ENCODE data around the gene KTN1.

Gene KTN1

DNA sequence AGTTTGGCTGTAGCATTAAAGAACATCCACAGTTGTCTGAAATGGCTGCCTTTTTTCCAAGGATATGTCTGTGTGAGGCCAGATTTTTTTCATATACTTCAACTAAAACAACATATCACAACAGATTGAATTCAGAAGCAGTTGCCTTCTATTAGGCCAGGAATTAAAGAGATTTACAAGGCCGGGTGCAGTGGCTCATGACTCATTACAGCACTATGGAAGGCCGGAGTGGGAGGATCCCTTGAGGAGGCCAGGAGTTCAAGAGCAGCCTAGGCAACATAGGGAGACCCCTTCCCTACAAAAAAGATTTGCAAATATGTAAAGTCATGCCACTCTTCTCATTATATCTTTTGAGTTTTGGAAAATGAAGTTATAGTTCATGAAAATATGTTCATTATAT is 108.6 kb downstream of the KTN1 start:
- no peak for DNase-seq

DNA sequence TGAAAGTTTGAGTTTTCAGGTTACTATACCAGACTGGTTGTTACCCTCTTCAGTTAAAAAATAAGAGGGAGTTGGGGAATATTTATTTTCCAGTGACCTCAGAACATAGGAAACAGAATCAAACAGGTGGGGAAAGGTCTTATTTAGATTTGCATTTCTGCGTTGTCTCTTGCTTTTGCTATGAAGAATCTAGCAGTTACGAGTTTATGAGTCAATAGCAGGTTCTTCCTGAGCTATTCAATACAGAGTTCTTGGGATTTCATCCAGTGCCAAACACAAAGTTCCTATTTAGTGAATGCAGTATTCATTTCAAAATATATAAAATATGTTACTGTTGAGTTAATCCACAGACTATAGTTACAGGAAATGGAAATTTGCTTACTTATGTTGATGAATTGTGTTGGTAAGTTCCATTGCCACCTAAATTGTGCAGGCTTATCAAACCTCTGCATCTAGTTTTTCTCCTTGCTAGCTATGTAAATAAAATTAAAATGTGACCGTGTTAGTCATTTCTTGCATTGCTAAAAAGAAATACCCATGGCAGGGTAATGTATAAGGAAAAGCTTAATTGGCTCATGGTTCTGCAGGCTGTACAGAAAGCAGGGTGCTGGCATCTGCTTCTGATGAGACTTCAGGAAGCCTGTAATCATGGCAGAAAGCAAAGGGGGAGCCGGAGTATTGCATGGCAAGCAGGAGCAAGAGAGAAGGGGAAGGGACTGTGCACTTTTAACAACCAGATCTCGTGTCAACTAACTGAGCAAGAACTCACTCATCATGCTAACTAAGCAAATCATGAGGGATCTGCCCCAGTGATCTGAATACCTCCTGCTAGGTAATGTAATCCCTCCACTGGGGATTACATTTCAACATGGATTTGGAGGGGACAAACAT is 110.2 kb downstream of the KTN1 start:
- no peak for DNase-seq

DNA sequence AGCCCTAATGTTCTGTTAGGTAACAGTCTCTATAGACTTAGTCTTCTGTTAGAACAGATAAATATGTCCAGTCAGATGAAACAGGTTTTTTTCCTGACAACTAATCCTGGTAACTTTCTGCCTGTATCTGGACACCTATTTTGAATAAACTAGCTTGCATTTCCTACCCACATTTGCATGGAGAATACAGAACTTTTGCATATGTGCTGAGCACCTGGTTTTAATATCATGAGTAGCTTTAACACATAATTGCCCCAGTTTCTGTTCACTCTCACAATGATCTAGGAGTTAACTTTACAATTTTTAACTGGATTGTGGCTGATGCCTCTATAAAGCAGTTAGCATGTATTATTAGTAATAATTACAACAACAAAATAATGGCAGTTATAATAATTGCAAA is 111.7 kb downstream of the KTN1 start:
- no peak for DNase-seq

DNA sequence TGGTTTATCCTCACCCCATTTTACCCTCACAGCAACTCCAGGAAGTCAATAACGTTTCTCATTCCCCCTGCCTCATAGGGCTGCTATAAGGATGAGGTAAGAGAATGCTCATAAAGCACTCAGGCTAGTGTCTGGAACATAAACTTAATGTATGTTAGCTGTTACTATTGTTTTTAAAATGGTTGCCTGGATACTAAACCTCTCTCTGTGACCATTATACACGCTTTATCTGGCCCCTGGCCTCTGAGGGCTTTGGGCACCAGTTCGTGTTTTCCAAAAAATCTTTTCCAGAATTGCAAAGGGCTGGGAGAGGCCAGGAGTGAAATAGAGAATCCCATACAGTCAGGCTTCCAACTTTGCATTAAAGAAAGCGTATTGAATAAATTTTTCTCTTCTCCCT is 113.9 kb downstream of the KTN1 start:
- no peak for DNase-seq

DNA sequence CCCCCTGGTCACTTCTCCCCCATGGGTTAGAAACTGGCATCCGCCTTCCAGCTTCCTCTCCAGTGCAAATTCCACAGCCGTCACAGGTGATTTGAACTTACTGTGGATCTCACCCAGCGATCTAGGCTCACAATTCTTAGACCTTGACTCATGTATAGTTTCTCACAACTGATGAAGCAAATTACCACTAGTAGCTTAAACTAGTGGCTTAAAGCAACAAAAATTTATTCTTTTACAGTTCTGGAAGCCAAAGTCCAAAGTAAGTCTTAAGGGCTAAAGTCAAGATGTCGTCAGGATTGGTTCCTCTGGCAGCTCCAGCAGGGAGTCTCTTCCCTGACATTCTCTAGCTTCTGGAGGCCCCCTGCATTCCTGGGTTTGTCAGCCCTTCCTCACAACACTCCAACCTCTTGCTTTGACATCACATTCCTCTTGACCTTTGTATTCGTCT is 117.4 kb downstream of the KTN1 start:
- no peak for DNase-seq

DNA sequence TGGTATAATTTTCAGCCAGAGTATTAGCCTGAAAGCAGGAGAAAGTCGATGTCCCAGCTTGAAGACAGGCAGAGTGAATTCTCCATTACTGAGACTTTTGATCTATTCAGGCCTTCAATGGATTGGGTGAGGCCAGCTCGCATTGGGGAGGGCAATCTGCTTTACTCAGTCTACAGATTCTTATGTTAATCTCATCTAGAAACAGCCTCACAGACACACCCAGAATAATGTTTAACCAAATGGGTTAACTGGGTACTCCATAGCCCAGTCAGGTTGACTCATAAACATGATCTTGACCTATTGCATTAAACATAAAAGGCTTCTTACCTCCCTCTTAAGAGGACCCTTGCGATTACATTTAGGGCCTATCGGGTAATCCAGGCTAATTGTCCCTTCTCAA is 118.0 kb downstream of the KTN1 start:
- DNase-seq: no peak

DNA sequence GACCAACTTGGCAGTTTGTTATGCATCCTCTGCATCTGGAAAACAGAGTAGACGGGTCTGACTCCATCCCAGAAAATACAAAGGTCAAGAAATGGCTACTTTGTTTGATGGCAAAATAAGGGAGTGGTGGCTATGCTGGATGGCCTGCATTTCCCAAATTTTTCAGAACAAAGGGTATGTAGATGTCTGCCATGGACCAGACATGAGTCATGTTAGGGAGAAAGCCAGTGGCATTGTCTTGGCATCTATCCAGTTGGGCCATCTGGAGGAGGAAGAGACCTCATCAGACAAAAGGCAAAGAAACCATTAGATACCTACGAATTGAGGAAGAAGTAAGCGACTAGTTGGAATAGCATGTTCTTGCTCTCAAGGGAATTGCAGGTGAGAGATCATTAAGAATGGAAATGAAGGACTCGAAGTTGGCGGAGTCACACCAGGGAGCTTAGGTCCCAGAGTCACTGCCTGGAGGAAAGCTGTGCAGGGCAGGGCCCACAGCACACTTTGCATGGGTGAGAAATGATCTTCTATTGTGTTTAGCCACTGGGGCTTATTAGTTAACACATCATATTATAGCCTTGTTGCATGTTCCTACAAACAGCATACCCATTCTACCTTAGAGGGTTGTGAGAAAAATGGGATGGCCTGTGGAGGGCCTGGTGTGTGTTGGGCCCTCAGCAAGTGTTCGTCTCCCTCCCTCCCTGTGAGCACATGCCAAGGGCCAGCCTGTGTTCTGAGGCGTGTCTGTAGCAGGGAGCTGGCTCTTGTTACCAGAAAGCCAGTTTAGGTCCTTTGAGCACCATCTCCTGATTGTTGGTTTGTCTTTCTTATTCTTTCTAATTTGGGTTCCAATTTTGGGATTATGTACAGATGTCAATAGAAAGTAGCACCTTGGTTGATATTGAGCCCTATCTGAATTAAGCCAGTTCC is 119.4 kb downstream of the KTN1 start:
- DNase-seq: peak; percentile 37

DNA sequence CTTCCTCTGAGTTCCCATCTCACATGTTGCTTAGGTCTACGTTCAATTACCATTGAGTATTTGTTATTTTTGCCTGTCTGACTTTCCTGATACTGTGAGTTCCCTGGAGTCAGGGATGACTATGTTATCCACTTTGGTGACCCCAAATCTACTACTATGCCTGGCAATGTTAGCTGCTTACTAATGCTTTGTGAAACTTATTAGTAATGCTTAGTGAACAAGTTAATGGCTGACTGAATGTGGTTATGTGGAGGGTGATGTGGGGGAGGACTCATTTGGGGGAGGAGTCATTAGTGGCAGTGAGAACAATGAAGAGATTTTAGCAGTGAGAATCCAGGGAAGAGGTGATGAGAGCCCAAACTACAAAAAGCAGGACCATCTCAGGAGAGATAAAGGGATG is 121.6 kb downstream of the KTN1 start:
- DNase-seq: no peak

DNA sequence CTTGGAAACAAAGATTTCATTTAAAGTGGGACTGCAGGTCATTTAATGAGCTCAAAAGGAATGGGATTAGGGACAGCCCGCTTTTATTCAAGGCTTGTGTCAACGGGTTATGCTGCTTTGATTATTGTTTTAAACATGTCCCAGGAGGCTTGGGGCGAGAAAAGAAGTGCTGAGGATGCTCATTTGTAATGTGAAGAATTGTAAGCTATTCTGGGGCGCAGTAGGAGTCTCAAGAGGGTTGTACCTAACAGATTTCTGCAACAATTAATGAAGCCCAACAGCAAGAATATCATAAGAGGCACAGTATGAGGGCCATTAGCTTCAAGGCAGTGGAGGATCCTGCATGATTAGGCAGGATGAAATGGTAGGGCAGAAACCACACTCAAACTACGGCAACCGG is 122.5 kb downstream of the KTN1 start:
- no peak for DNase-seq

DNA sequence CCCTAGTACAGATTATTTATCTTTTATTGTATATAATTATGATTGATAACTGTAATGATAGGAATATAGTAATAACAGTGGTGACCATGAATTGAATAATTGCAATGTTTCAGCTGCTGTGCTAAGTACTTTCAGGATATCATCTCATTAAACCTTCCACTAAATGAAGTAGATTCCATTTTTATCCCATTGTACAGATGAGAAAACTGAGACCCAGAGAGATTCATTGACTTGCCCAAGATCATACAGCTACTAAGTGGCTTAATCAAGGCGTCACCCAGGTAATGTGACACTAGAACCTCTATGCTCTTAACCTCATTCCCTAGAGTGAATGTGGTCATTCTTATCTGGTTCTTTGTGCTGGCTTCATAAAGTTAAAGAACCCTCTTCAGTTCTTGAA is 124.6 kb downstream of the KTN1 start:
- no peak for DNase-seq

DNA sequence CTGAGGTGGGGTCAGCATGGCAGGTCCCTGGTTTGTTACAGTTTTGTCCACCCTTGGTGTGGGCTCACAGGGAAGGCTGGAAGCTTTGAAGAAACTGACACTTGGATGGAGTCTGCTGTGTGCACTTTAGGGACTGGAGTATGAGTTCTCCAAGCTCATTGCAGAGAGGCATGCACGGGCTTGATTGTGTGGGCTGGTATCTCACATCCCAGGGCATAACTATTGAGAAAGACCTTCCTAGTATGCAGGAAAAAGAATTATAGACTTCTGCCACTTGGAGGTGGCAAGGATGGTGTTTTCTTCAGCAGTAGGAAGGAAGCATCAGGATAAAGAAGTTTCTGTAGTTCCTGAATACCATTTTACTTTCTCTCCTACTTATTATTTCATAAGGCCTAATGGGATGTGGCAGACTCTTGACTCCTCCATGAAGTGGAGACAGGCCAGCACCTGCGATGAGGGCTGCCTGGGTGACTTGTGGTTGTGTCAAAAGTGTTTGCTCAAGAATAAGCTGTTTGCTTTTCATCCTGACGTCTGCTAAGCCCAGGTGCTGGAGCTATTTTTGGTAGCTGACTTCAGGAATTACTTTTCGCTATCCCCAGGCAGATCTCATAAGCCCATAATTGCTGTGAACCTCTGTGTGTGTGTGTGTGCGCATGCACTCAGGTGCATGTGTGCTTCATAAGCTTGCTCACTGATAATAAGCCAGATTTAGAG is 125.8 kb downstream of the KTN1 start:
- DNase-seq: peak; percentile 98

DNA sequence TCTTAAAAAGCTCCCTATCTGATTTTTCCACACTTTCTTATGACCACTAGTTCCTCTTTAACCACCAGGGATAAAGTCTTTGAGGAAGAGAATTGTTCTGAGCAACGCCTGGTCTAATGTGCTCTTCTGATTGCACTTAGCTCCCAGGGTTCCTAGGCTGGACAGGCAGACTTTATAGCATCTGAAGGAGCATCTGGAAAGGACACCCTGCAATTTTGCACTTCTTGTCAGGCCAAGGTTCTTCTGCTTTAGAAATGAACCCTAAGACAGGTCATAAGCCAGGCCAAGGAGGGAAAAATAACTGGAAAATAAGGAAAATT is 126.3 kb downstream of the KTN1 start:
- DNase-seq: no peak

DNA sequence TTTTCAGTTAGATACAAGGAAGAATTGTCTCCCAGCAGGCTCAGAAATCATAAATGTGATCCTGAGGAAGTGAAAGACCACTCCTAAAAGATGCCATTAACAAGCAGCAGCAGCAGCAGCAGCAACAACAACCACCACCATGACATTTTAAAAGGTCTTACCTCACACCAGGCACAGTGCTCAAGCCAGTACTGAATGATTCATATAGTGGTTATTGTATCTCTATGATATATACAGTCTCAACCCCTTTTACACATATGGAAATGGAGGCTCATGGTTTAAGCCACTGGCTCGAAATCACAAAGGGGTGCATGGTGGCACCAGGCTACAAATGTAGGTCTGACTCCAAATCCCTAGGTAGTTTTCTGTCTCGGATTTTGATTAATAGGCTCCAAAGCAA is 126.9 kb downstream of the KTN1 start:
- no peak for DNase-seq

DNA sequence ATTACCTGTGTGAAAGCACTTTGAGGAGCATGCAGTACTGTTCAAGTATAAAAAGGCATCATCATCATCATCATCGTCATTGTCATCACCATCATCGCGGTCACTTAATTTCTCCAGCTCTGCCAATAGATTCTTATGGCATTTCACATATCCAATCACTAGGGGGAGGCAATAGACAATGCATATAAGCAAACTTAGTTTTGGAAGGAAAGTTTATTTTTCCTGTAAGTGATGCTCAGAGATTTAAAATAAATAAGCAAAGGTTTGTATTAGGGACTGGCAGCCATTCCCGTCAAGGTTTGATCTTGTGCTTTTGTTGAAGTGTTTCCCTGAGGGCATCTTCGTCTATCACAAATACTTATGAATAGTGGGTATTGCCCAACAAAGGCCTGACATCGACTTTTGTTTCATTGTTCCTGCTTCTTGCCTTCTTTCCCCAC is 127.4 kb downstream of the KTN1 start:
- peak; percentile 64 for DNase-seq

DNA sequence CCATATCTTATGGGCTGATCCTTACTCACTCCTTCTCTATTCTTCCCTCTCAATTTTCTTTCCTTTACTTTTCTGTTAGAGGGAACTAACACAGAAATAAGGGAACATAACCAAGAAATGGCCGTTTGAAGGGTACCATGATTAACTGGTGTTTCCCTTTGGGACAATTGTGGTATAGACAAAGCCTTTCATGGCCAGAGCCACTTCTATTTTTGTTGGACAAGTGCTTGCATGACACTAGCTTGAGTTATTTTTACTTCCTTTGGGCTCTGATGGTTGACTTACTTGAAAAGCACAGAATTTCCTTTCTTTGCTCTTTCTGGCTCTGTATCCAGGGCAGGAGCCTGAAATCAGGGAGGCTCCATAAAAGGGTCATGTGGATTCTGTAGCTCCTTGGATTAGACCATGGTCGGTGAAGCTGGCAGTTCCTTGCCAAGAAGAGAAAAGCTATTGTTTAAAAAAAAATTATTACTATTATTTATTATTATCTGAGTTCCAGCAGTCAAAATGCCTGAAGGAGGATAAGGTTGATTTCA is 130.6 kb downstream of the KTN1 start:
- DNase-seq: no peak

DNA sequence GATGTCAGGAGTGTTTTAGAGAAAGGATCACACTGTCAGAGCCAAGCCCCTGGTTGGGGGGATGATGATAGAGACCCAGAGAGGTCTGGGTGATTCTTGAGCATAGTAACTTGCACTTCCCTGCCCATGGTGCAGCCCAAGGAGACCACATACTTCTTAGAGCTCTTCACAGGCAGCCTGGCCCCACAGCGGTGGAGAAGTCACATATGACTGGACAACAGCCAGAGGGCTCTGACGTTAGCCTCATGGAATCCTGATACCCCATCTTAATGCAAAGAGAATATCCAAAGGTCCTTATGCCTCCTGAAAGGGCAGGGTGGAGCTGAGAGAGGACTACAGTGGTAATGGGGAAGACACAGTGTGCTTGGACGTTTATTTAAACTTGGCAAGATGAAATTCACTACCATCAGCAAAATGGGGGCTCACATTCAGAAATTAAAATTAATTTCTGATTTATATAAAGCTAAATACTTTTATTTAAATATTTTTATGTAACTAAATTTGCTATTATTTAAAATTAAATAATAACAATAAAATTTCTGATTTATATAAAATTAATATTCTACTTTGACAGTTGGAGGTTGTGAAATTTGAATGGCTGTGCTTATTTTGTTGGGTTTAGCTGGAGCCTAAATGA is 131.3 kb downstream of the KTN1 start:
- DNase-seq: no peak

DNA sequence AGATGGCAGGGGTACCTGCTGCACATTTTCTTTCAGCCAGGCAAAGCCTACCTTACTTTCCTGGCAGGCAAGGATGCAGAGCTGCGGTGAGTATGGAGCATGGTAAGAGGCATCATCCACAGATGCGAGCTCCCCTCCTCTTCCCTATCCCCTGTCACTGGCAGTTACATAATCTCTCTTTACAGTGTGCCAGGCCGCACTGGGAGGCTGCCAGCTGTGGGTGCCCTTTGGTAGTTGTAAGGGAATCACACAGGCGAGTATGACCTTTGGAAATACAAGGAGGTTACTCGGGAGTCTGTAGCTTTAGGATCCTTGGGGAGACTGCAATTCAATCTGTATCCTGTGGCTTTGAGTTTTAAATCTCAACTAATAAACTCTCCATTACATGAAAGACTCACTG is 132.5 kb downstream of the KTN1 start:
- DNase-seq: no peak

DNA sequence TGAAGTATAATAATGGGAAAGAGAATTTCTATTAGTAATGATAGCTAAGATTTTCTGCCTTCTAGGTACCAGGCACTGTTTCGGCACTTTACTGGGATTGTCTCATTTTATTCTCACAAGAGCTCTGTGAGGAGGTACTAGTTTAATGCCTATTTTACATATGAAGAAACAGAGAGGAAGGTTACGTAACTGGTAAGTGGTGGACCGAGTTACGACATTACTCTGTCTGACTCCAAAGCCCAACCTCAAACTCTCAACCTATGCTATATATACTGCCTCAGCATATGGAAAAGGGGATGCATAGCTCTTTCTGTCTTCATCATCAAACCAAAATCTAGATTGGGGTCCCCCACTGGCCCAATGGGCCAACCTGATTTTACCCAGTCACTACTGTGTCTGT is 133.5 kb downstream of the KTN1 start:
- no peak for DNase-seq

DNA sequence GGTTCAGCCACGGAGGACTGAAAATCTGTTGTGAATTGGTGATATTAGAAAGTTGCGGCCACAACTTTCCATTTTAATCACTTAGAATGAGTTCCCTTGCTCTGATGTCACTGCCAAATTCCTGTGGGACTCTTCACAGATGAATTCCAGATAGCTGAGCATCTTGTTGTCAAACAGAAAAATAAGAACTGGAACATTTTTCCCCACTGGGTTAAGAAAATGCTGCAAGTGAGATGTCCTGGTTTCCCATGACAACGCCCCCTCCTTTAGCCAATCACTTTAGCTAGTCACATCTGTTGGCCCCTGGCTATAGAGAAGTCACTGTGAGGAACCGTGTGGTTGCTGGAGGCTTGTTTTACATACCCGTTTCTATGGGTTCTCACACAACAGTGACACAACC is 135.9 kb downstream of the KTN1 start:
- DNase-seq: no peak

DNA sequence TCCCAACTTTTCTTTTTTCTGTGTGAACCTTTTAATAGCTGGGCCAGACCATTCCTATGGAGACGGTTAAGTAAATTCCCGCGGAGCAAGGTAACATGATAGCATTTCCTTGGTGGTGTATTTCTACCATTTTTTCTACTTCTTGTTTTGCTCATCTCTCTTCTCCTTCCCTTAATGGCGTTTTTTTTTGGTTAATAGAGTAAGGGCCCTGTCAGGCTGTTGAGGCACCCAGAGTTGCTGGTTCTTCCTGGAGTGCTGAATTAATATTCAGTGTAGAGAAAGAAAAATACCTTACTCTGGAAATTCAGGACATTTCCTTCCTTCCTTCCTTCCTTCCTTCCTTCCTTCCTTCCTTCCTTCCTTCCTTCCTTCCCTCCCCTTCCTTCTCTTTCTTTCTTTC is 137.6 kb downstream of the KTN1 start:
- DNase-seq: no peak

DNA sequence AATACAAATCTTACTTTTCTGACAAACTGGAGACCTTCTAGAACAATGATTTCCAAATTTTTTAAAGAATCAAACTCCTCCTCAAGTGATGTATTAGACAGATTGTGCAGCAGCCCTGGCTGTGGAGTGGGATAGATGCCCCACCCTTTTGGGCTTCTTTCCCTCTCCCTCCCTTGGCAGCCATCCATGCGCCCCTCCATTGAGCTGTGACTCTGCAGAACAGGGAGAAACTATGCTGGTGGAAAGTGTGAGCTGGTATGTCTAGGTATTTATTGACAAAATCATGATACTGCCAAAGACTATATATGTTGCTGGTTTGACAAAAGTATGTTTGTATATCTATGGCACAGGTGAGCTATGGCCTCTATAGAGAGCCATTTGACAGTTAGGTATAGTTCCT is 138.5 kb downstream of the KTN1 start:
- no peak for DNase-seq

DNA sequence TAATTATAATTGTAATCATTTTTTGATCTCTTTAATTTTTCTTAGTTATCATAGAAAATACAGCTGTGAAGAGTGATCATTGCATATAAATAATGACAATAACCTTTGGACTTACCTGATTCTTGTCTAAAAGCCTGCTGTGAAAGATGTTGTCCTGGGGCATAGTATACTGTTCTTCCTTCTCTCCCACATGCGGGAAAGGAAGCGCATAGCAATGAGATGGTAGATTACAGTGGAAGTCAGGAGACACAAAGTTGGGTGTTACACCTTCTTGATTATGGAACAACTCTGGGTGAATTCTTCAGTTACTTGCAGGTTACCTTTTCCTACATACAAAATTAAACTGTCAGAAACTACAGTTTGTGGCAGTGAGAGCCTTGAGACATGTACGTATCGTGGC is 140.8 kb downstream of the KTN1 start:
- DNase-seq: no peak

DNA sequence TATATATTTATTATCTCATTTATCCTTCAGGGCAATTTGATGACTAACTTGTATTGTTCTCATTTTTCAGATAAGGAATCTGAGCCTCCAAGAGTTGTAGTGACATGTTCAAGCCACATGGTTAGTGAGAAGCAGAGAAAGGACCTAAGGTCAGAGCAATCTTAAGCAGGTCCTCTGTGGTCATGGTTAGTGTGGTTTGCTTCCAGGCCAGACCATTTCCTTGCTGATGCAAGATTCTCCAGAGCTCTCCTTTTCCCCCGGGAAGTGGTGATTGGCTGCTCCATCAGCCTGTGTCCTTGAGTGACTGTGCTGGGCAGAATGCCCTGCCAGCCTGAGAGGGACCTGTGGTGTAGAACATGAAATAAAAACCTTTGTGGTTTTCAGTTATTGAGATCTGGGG is 141.3 kb downstream of the KTN1 start:
- no peak for DNase-seq

All from SHP77 treated with DMSO at 0.1 percent for 48 hours (cell line).